Measurements from ENCODE around the gene C19orf44. TPM values are rescaled to one million over a fixed set of nuclear protein-coding genes. Genes with fewer than 3 reads are reported as not detected.
"Not testable (repeated sequence)": the region's sequence is repeated elsewhere in the genome, so short reads cannot be mapped to it uniquely, and the experiment has no call there.

C19orf44 gene
- total RNA-seq, 1 donor from 2014 or later: 2.9 TPM

- Histone ChIP-seq H3K27me3 (ENCODE audit: low read depth) (no peaks in the 10 kb centered on the region), H3K27ac (replicated peaks) (peak overlapping the region; percentile 96), H3K4me3 (peak overlapping the region; percentile 84), H3K36me3 (peaks cover 32% of the 10 kb centered on the region), H3K4me1 (peaks cover 66% of the 10 kb centered on the region), H3K9me3 (replicated peaks) (no peaks in the 10 kb centered on the region)
- DNase-seq: no peak
- no peak for TF ChIP-seq CTCF (IDR thresholded peaks at IDR 0.05; ENCODE audit: borderline replicate concordance)
- intact Hi-C loops (cut with micrococcal nuclease): no loop called here
These were observed 45.4 kb downstream of the C19orf44 start for GRCh38 chr19:16541526-16542044.

- no peaks in the 10 kb centered on the region for H3K27me3 ChIP-seq (ENCODE audit: low read depth)
- peaks cover 66% of the 10 kb centered on the region for H3K4me1 ChIP-seq
- peak; percentile 94 for DNase-seq
- peak within 1 kb of the TSS; percentile 84 for H3K4me3 ChIP-seq
- intact Hi-C loops (cut with micrococcal nuclease): no loop called here
- H3K27ac ChIP-seq (replicated peaks): peak within 1 kb of the TSS; percentile 96
- peak; percentile 11 for TF ChIP-seq CTCF (IDR thresholded peaks at IDR 0.05; ENCODE audit: borderline replicate concordance)
- H3K9me3 ChIP-seq (replicated peaks): no peaks in the 10 kb centered on the region
- H3K36me3 ChIP-seq: peaks cover 26% of the 10 kb centered on the region
These were observed 46.1 kb downstream of the C19orf44 start, which contains the start of gene CHERP for GRCh38 chr19:16542045-16542909. TSS of gene CHERP (minus strand) at chr19:16542437. CDS start at chr19:16542378, 59 bp downstream.

- no peak for DNase-seq
- H3K4me1 ChIP-seq: peaks cover 61% of the 10 kb centered on the region
- intact Hi-C loops (cut with micrococcal nuclease): no loop called here
- H3K27me3 ChIP-seq (ENCODE audit: low read depth): no peaks in the 10 kb centered on the region
- H3K27ac ChIP-seq (replicated peaks): peak overlapping the region; percentile 96
- TF ChIP-seq CTCF (IDR thresholded peaks at IDR 0.05; ENCODE audit: borderline replicate concordance): no peak
- no peaks in the 10 kb centered on the region for H3K9me3 ChIP-seq (replicated peaks)
- H3K36me3 ChIP-seq: peaks cover 22% of the 10 kb centered on the region
- peak overlapping the region; percentile 84 for H3K4me3 ChIP-seq
These were observed 46.8 kb downstream of the C19orf44 start for GRCh38 chr19:16542910-16543472.

GRCh38 chr19:16543734-16544133 lies 47.5 kb downstream of the C19orf44 start:
- Histone ChIP-seq H3K4me3 (peak overlapping the region; percentile 84), H3K4me1 (peaks cover 54% of the 10 kb centered on the region)
- not testable (repeated sequence) for DNase-seq

GRCh38 chr19:16544473-16545231 lies 48.5 kb downstream of the C19orf44 start:
- H3K4me1 ChIP-seq: peaks cover 47% of the 10 kb centered on the region
- intact Hi-C loops (cut with micrococcal nuclease): no loop called here
- H3K27me3 ChIP-seq (ENCODE audit: low read depth): no peaks in the 10 kb centered on the region
- no peaks in the 10 kb centered on the region for H3K9me3 ChIP-seq (replicated peaks)
- H3K36me3 ChIP-seq: peaks cover 10% of the 10 kb centered on the region
- no peak for TF ChIP-seq CTCF (IDR thresholded peaks at IDR 0.05; ENCODE audit: borderline replicate concordance)
- DNase-seq: no peak
- no peak overlapping the region for H3K27ac ChIP-seq (replicated peaks)
- no peak overlapping the region for H3K4me3 ChIP-seq

More at GRCh38 chr19:16543734-16544133, 47.5 kb downstream of the C19orf44 start:
- H3K27me3 ChIP-seq (ENCODE audit: low read depth); H3K9me3 ChIP-seq (replicated peaks); intact Hi-C loops (cut with micrococcal nuclease); H3K27ac ChIP-seq (replicated peaks): not testable (repeated sequence)
- H3K36me3 ChIP-seq: peaks cover 14% of the 10 kb centered on the region
